HepG2 (cell line): ENCODE measurements around the gene DGCR2. TPM values are rescaled to one million over a fixed set of nuclear protein-coding genes. Genes with fewer than 3 reads are reported as not detected.

Experiments
- BCLAF1 ChIP-seq: fragments of 450-650 bp; IDR thresholded peaks from 2 replicates; pipeline ENCODE4 v1.6.1; 2017; ENCODE audit warnings: mild to moderate bottlenecking
- NR2F2 ChIP-seq: IDR thresholded peaks from 2 replicates; pipeline ENCODE4 v1.6.1; 2012; ENCODE audit warnings: low read depth, inconsistent platforms, borderline replicate concordance
- SIX1 ChIP-seq: sonication (generic); formaldehyde crosslinking; IDR thresholded peaks from 2 replicates; pipeline ENCODE4 v1.4.0; 2020; ENCODE audit warnings: missing genetic modification reagents, borderline replicate concordance
- ZBED4 ChIP-seq: sonication (generic); formaldehyde crosslinking; IDR thresholded peaks from 2 replicates; pipeline ENCODE4 v1.4.0; 2020; ENCODE audit warnings: missing genetic modification reagents, borderline replicate concordance
- polyA plus RNA-seq, 8 experiments: library from polyadenylated mRNA; depleted of rRNA in 3 of 8; stranded (reverse) in 7 of 8; unstranded in 1 of 8; fragments of >200 nt; fragmentation: Illumina TruSeq in 4 of 8; extraction: Trizol in 4 of 8; gene quantifications; 2 replicates each; pipeline versions ENCODE4 v1.2.1 to v1.2.3, GENCODE V29; 2011 to 2016; ENCODE audit warnings: low read depth in 4 of 8, missing spikeins in 1 of 8, mixed read lengths in 1 of 8; ENCODE audit not compliant: insufficient read depth in 1 of 8
- total RNA-seq, 5 experiments: library from RNA; depleted of rRNA; stranded (reverse); fragments of >200 nt; fragmentation: Illumina TruSeq; extraction: Trizol; gene quantifications; 2 replicates each; pipeline ENCODE4 v1.2.3, GENCODE V29; 2016; ENCODE audit warnings: low read depth in 1 of 5

DGCR2 gene
- total and polyA plus RNA-seq, 2 of the 13 experiments (the other 11 are each of a cell fraction or from before 2014, with no cell fraction given), result 23.1 to 35.3 TPM

GRCh38 chr22:19148417-19149046, 26.3 kb upstream of the DGCR2 start (continued):
- TF ChIP-seq ZBED4 (no peak), BCLAF1 (no peak), NR2F2 (no peak), SIX1 (CRISPR knock-in tag) (no peak)
